ENCODE data around the gene SPATS2.

DNA sequence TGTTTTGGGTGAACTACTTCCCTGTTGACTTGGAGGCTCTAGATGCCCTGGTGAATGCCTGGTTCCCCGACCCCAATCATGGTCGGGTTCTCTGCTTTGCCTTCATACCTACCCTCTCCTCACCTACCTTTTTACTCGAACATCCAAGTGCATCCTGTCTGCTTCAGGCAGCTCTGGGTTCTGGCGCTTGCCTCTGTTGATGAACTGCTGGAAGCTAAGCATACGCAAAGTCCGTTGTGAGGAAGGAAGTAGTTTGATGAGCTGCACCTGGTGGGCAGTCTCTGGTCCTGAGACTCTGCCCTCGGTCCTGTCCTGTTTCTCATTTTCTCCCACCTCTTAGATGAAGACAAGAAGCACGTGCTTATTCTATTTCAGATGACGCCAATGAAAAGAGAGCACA is 185.2 kb downstream of the SPATS2 start:
- TF ChIP-seq POLR2AphosphoS5 (IDR thresholded peaks at IDR 0.05; ENCODE audit: low read depth, low read length) (no peak), JUND (IDR thresholded peaks at IDR 0.05) (no peak), TCF7L2 (IDR thresholded peaks at IDR 0.05; ENCODE audit: borderline replicate concordance, extremely low read depth, insufficient read depth, insufficient read length) (no peak), POLR2A (IDR thresholded peaks at IDR 0.05; ENCODE audit: borderline replicate concordance, extremely low read depth, insufficient read depth, insufficient read length) (no peak)
- TF ChIP-seq, protein P1, sequence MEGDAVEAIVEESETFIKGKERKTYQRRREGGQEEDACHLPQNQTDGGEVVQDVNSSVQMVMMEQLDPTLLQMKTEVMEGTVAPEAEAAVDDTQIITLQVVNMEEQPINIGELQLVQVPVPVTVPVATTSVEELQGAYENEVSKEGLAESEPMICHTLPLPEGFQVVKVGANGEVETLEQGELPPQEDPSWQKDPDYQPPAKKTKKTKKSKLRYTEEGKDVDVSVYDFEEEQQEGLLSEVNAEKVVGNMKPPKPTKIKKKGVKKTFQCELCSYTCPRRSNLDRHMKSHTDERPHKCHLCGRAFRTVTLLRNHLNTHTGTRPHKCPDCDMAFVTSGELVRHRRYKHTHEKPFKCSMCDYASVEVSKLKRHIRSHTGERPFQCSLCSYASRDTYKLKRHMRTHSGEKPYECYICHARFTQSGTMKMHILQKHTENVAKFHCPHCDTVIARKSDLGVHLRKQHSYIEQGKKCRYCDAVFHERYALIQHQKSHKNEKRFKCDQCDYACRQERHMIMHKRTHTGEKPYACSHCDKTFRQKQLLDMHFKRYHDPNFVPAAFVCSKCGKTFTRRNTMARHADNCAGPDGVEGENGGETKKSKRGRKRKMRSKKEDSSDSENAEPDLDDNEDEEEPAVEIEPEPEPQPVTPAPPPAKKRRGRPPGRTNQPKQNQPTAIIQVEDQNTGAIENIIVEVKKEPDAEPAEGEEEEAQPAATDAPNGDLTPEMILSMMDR (IDR thresholded peaks at IDR 0.05 in 2 of 3, conservative IDR thresholded peaks at IDR 0.05 in 1 of 3; ENCODE audit: borderline replicate concordance in 1 of 3, insufficient read depth in 1 of 3, low read depth in 2 of 3, low read length in 2 of 3) = no peak
